Activated naive CD4-positive, alpha-beta T cell treated with anti-CD3 and anti-CD28 coated beads, Interleukin-2, amount 50 U/mL, for 16 hours (primary cell): ENCODE results near the gene OR12D1.
"Not testable (repeated sequence)": the region's sequence is repeated elsewhere in the genome, so short reads cannot be mapped to it uniquely, and the experiment has no call there.

Experiments used
- DNase-seq: peaks from one replicate; pipeline ENCODE4 v3.0.0-alpha.2; 2020

OR12D1 gene

GRCh38 chr6:29414588-29414987 is at the start of gene OR12D1:
TSS of gene OR12D1 (plus strand) at chr6:29414928.
- no peak for DNase-seq

GRCh38 chr6:29368765-29369164 is 46.0 kb upstream of the OR12D1 start, which contains the start of gene OR5V1:
TSS of gene OR5V1 (minus strand) at chr6:29368865. CDS start at chr6:29356195, 12,670 bp downstream.
- DNase-seq = no peak

- no peak for DNase-seq
These were observed 39.5 kb upstream of the OR12D1 start, which contains the start of gene OR12D3 for GRCh38 chr6:29375191-29375590. TSS of gene OR12D3 (minus strand) at chr6:29375291. CDS start at chr6:29375287, 4 bp downstream.

GRCh38 chr6:29376003-29376402 is 38.7 kb upstream of the OR12D1 start:
- DNase-seq = no peak

GRCh38 chr6:29388533-29388932 is 26.2 kb upstream of the OR12D1 start:
- DNase-seq = no peak

- no peak for DNase-seq
These were observed 19.4 kb upstream of the OR12D1 start, which contains the start of gene OR12D2 for GRCh38 chr6:29395331-29395730. TSS of gene OR12D2 (plus strand) at chr6:29395631. CDS start at chr6:29396700, 1,069 bp downstream.

GRCh38 chr6:29399525-29399924 is 15.2 kb upstream of the OR12D1 start:
- no peak for DNase-seq

- DNase-seq = no peak
These were observed 10.9 kb upstream of the OR12D1 start for GRCh38 chr6:29403801-29404200.

GRCh38 chr6:29419516-29419915 is 4.8 kb downstream of the OR12D1 start:
- DNase-seq = no peak

GRCh38 chr6:29424168-29424567 is 9.4 kb downstream of the OR12D1 start:
- DNase-seq = no peak

GRCh38 chr6:29424575-29424974 is 9.8 kb downstream of the OR12D1 start:
- no peak for DNase-seq

GRCh38 chr6:29425075-29425474 is 10.3 kb downstream of the OR12D1 start:
- DNase-seq = no peak

- DNase-seq = no peak
These were observed 11.9 kb downstream of the OR12D1 start for GRCh38 chr6:29426654-29427053.

GRCh38 chr6:29436730-29437129 is 22.0 kb downstream of the OR12D1 start:
- not testable (repeated sequence) for DNase-seq

GRCh38 chr6:29439006-29439405 is 24.3 kb downstream of the OR12D1 start, which contains the start of gene OR10C1:
TSS of gene OR10C1 (plus strand) at chr6:29439306. CDS start at chr6:29440016, 710 bp downstream.
- no peak for DNase-seq

GRCh38 chr6:29442719-29443118 is 28.0 kb downstream of the OR12D1 start:
- DNase-seq = no peak

- DNase-seq = not testable (repeated sequence)
These were observed 29.3 kb downstream of the OR12D1 start for GRCh38 chr6:29444031-29444430.

GRCh38 chr6:29447670-29448069 is 32.9 kb downstream of the OR12D1 start:
- DNase-seq = no peak

GRCh38 chr6:29451471-29452193 is 36.9 kb downstream of the OR12D1 start:
- DNase-seq = no peak

- DNase-seq = no peak
These were observed 42.2 kb downstream of the OR12D1 start, which contains the start of the genes OR11A1 and OR2H1 for GRCh38 chr6:29456971-29457370. TSS of gene OR11A1 (minus strand) at chr6:29457071. CDS start at chr6:29427641, 29,430 bp downstream. TSS of gene OR2H1 (plus strand) at chr6:29457155. CDS start at chr6:29461770, 4,615 bp downstream.

- DNase-seq = no peak
These were observed 46.5 kb downstream of the OR12D1 start for GRCh38 chr6:29461021-29461814.

- no peak for DNase-seq
These were observed 47.3 kb downstream of the OR12D1 start for GRCh38 chr6:29462022-29462421.

GRCh38 chr6:29465279-29465678 is 50.6 kb downstream of the OR12D1 start:
- no peak for DNase-seq

- no peak for DNase-seq
These were observed 51.1 kb downstream of the OR12D1 start for GRCh38 chr6:29465801-29466200.
